Activated B cell treated with CpG ODN at 0.5 μM for 24 hours (primary cell): Measurements from ENCODE around the gene ZBTB37. TPM values are rescaled to one million over a fixed set of nuclear protein-coding genes. Genes with fewer than 3 reads are reported as not detected.

Experiments used
- ATAC-seq: fragments of 200-7000 bp; cut with Tn5 transposase; one replicate; pipeline ENCODE4 v1.10.0; 2021; ENCODE audit warnings: low read depth, mild to moderate bottlenecking, moderate library complexity
- CTCF ChIA-PET: fragments of 350-600 bp; sonication (Branson Sonifier 250); formaldehyde crosslinking; loops from one replicate; lab custom pipeline; 2021; ENCODE audit warnings: antibody characterized with exemption; lab: Charles Lee
- POLR2A ChIA-PET: fragments of 350-600 bp; sonication (Branson Sonifier 250); formaldehyde crosslinking; loops from one replicate; lab custom pipeline; 2021; ENCODE audit warnings: antibody characterized with exemption; lab: Charles Lee
- DNase-seq: peaks from one replicate; pipeline ENCODE4 v3.0.0; 2022
- H3K27ac Mint-ChIP-seq: one replicate; pipeline ENCODE4 v1.8.0; 2020; ENCODE audit warnings: mixed read lengths
- H3K27me3 Mint-ChIP-seq: one replicate; pipeline ENCODE4 v1.8.0; 2021; ENCODE audit warnings: mixed read lengths
- H3K36me3 Mint-ChIP-seq: one replicate; pipeline ENCODE4 v1.8.0; 2021; ENCODE audit warnings: low read depth, mixed read lengths
- H3K4me1 Mint-ChIP-seq: one replicate; pipeline ENCODE4 v1.8.0; 2021; ENCODE audit warnings: mixed read lengths
- H3K4me3 Mint-ChIP-seq: one replicate; pipeline ENCODE4 v1.8.0; 2020; ENCODE audit warnings: mild to moderate bottlenecking, mixed read lengths
- H3K9me3 Mint-ChIP-seq: one replicate; pipeline ENCODE4 v1.8.0; 2020; ENCODE audit warnings: mixed read lengths
- CTCF ChIP-seq: fragments of 200-600 bp; IDR thresholded peaks from one replicate; pipeline ENCODE4 v1.8.0; 2022; ENCODE audit warnings: antibody characterized with exemption, mild to moderate bottlenecking
- intact Hi-C: fragments of 100-400 bp; cut with micrococcal nuclease; formaldehyde crosslinking; loops from one replicate; pipeline ENCODE4 v1.15.1; 2024
- total RNA-seq: library from RNA; stranded (reverse); gene quantifications from 2 replicates; pipeline ENCODE4 v1.2.3, GENCODE V29; 2022

Gene ZBTB37
- total RNA-seq, 1 donor from 2014 or later, result 24.6 TPM

DNA sequence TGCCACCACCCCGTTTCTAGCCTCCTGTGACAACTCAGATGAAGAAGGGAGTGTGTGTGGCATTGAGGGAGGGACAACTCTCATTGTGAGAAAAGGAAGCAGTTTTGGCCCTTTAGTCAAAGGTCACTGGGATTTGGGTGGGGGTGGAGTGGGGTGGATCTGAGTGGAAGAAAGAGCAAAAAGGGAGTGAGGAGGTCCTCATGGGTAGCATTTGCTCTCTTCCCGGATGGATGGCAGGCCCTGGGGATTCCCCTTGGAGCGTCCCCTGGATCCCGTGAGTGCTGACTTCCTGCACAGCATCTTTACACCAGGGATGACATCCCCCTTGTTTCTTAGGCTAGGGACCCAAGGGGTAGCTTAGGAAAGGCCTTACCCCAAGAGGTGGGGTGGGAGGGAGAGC, 48.5 kb downstream of the ZBTB37 start:
- no peaks in the 10 kb centered on the region for H3K9me3 Mint-ChIP-seq
- H3K4me1 Mint-ChIP-seq, result no peaks in the 10 kb centered on the region
- DNase-seq, result no peak
- H3K27ac Mint-ChIP-seq, result no peak overlapping the region
- ChIA-PET CTCF (no interaction called here), POLR2A (no interaction called here)
- no peak for TF ChIP-seq CTCF
- intact Hi-C loops, result no loop called here
- no peaks in the 10 kb centered on the region for H3K36me3 Mint-ChIP-seq
- H3K27me3 Mint-ChIP-seq, result no peaks in the 10 kb centered on the region
- H3K4me3 Mint-ChIP-seq, result no peak overlapping the region
- ATAC-seq, result no peak

DNA sequence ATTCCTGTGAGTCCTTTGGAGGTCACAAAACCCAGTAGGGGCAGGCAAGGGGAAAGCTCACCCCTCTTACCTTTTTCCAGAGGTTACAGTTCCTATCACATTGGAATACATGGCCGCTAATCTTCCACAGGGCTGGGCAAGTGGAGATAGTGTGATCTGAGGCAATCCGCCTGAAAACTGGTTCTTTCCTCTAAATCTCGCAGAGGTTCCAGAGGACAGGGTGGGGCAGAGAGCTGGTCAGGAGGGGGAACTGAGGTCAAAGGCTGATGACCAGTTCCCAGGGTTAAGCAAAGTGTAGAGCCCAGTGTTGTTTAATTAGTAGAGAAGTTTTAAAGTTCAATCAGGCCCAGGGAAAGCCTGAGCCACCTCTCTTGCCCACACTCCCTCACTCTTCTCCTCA, 49.0 kb downstream of the ZBTB37 start, which contains the start of gene SERPINC1:
Gene SERPINC1 (minus strand): TSS at position 179 of the 400 bp plus-strand sequence. CDS start 68 bp downstream, at position 111.
- TF ChIP-seq CTCF, result no peak
- Mint-ChIP-seq H3K27me3 (no peaks in the 10 kb centered on the region), H3K36me3 (no peaks in the 10 kb centered on the region), H3K4me1 (no peaks in the 10 kb centered on the region), H3K27ac (no peak within 1 kb of the TSS), H3K4me3 (no peak within 1 kb of the TSS), H3K9me3 (no peaks in the 10 kb centered on the region)
- POLR2A ChIA-PET, result no interaction called here
- no peak for ATAC-seq
- CTCF ChIA-PET, result no interaction called here
- DNase-seq, result no peak
- intact Hi-C loops, result no loop called here

GRCh38 chr1:173917635-173918493, 49.7 kb downstream of the ZBTB37 start:
- DNase-seq (no peak), ATAC-seq (no peak)
- Mint-ChIP-seq H3K27ac (no peak overlapping the region), H3K9me3 (no peaks in the 10 kb centered on the region), H3K4me3 (no peak overlapping the region), H3K36me3 (no peaks in the 10 kb centered on the region), H3K27me3 (no peaks in the 10 kb centered on the region), H3K4me1 (no peaks in the 10 kb centered on the region)
- no peak for TF ChIP-seq CTCF
- intact Hi-C loops, result no loop called here
- CTCF ChIA-PET, result no interaction called here
- POLR2A ChIA-PET, result interaction anchor here (0.6 kb wide), 1 partner anchor 1464 kb away, joined by 3 read pairs; no protein-coding TSS in a partner anchor

DNA sequence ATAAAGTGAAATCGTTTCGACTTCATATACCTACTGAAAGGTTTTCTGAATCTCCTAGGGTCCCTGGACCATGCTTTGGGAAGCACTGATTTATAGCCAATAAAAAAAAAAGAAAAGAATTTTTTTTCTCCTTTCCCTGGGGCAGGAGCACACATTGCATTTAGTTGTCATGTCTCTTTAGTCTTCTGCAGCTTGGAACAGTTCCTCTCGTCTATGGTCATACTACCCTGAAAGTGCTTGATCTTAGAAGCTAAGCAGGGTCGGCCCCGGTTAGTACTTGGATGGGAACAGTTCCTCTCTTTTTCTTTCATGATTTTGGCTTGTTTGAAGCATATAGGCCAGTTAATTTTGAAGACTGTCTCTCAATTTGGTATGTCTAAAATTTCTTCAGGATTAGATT, 52.7 kb downstream of the ZBTB37 start:
- no peak for TF ChIP-seq CTCF
- no peaks in the 10 kb centered on the region for H3K9me3 Mint-ChIP-seq
- H3K27me3 Mint-ChIP-seq, result no peaks in the 10 kb centered on the region
- intact Hi-C loops, result no loop called here
- POLR2A ChIA-PET, result interaction anchor here (1.1 kb wide), 1 partner anchor 53 kb away, joined by 4 read pairs; the partner anchor contains the start of gene ZBTB37
- H3K36me3 Mint-ChIP-seq, result no peaks in the 10 kb centered on the region
- ATAC-seq (no peak), DNase-seq (no peak)
- H3K4me3 Mint-ChIP-seq, result no peak overlapping the region
- no peak overlapping the region for H3K27ac Mint-ChIP-seq
- no peaks in the 10 kb centered on the region for H3K4me1 Mint-ChIP-seq
- CTCF ChIA-PET, result no interaction called here
